SK-N-SH (cell line): Measurements from ENCODE around the gene TRAF7. TPM values are rescaled to one million over a fixed set of nuclear protein-coding genes. Genes with fewer than 3 reads are reported as not detected.

Experiments
- CTCF ChIA-PET: fragments of 300-600, 350-600 bp; formaldehyde crosslinking; extraction: SDS; loops from one replicate; lab custom pipeline; 2021; lab: Yijun Ruan, JAX
- POLR2A ChIA-PET: fragments of 350-600 bp; sonication (Branson Sonifier 250); formaldehyde crosslinking; extraction: SDS; loops from one replicate; lab custom pipeline; 2020; ENCODE audit warnings: antibody characterized with exemption, inconsistent platforms; lab: Yijun Ruan, JAX
- DNase-seq: peaks from one replicate; pipeline ENCODE4 v3.0.0; 2012
- H2AFZ ChIP-seq: fragments of 200-600 bp; sonication (generic); 2 replicates; pipeline ENCODE4 v1.8.1; 2016; ENCODE audit warnings: antibody characterized with exemption, mild to moderate bottlenecking, low read depth
- H3F3A ChIP-seq: fragments of 200-600 bp; sonication (generic); replicated peaks from 2 replicates; pipeline ENCODE3; 2016; ENCODE audit warnings: antibody characterized with exemption, mild to moderate bottlenecking; ENCODE audit not compliant: insufficient read depth
- H3K27ac ChIP-seq, 2 experiments: fragments of 200-500 bp in 1 of 2; fragments of 200-600 bp in 1 of 2; sonication (Bioruptor generic) in 1 of 2; sonication (generic), shearing (Covaris generic) in 1 of 2; 2 replicates each; pipeline versions ENCODE4 v1.5.1 to v1.6.1; 2014 to 2016; ENCODE audit warnings: low read depth in 2 of 2, inconsistent platforms in 1 of 2, low read length in 1 of 2, mild to moderate bottlenecking in 1 of 2, mixed read lengths in 1 of 2
- H3K27me3 ChIP-seq: fragments of 200-600 bp; sonication (generic), shearing (Covaris generic); 2 replicates; pipeline ENCODE4 v1.6.1; 2016; ENCODE audit warnings: mixed run types; ENCODE audit not compliant: insufficient read depth
- H3K36me3 ChIP-seq, 2 experiments: fragments of 200-500 bp in 1 of 2; fragments of 200-600 bp in 1 of 2; sonication (Bioruptor generic) in 1 of 2; sonication (generic) in 1 of 2; replicated peaks in 1 of 2; 2 replicates each; pipeline versions ENCODE3 to v1.5.1; 2014 to 2016; ENCODE audit warnings: low read length in 1 of 2, mild to moderate bottlenecking in 1 of 2; ENCODE audit not compliant: insufficient read depth in 2 of 2, control insufficient read depth in 1 of 2
- H3K4me1 ChIP-seq, 2 experiments: fragments of 200-500 bp in 1 of 2; fragments of 200-600 bp in 1 of 2; sonication (Bioruptor generic) in 1 of 2; sonication (generic), shearing (Covaris generic) in 1 of 2; 2 replicates each; pipeline versions ENCODE4 v1.5.1 to v1.6.1; 2014 to 2016; ENCODE audit warnings: low read depth in 1 of 2, low read length in 1 of 2, mixed run types in 1 of 2; ENCODE audit not compliant: insufficient read depth in 2 of 2, control insufficient read depth in 1 of 2
- H3K4me2 ChIP-seq: fragments of 200-600 bp; sonication (generic), shearing (Covaris generic); 2 replicates; pipeline ENCODE4 v1.6.1; 2017; ENCODE audit warnings: mixed run types
- H3K4me3 ChIP-seq, 2 experiments: fragments of 200-500 bp in 1 of 2; fragments of 200-600 bp in 1 of 2; sonication (Bioruptor generic) in 1 of 2; sonication (generic), shearing (Covaris generic) in 1 of 2; 2 replicates each; pipeline versions ENCODE4 v1.5.1 to v1.8.1; 2014 to 2016; ENCODE audit warnings: low read depth in 2 of 2, inconsistent platforms in 1 of 2, low read length in 1 of 2, mild to moderate bottlenecking in 1 of 2, mixed read lengths in 1 of 2, moderate library complexity in 1 of 2
- H3K79me2 ChIP-seq: fragments of 200-600 bp; sonication (generic); 2 replicates; pipeline ENCODE4 v1.8.1; 2017; ENCODE audit warnings: mild to moderate bottlenecking; ENCODE audit not compliant: insufficient read depth
- H3K9ac ChIP-seq: fragments of 200-600 bp; sonication (generic); 2 replicates; pipeline ENCODE4 v1.6.1; 2017; ENCODE audit warnings: mixed run types
- H3K9me2 ChIP-seq: fragments of 200-600 bp; sonication (generic); 2 replicates; pipeline ENCODE4 v1.6.1; 2017; ENCODE audit warnings: mixed run types
- H3K9me3 ChIP-seq: fragments of 200-600 bp; sonication (generic); 2 replicates; pipeline ENCODE4 v1.6.1; 2017; ENCODE audit warnings: mixed run types, mild to moderate bottlenecking, moderate library complexity
- H4K20me1 ChIP-seq: fragments of 200-600 bp; sonication (generic); 2 replicates; pipeline ENCODE4 v1.6.1; 2017; ENCODE audit warnings: mild to moderate bottlenecking, mixed run types; ENCODE audit not compliant: insufficient read depth
- CHD2 ChIP-seq: fragments of 150-350 bp; IDR thresholded peaks from 2 replicates; pipeline ENCODE4 v1.6.1; 2018; ENCODE audit warnings: low read length; ENCODE audit not compliant: partially characterized antibody
- ELF1 ChIP-seq: IDR thresholded peaks from 2 replicates; pipeline ENCODE4 v1.4.0; 2012
- EP300 ChIP-seq, 2 experiments: IDR thresholded peaks; 2 replicates each; pipeline versions ENCODE4 v1.4.0 to v1.6.1; 2012; ENCODE audit warnings: borderline replicate concordance in 1 of 2, low read depth in 1 of 2, low read length in 1 of 2
- FOSL2 ChIP-seq: IDR thresholded peaks from 2 replicates; pipeline ENCODE4 v1.4.0; 2012; ENCODE audit warnings: low read depth, mild to moderate bottlenecking, moderate library complexity, borderline replicate concordance
- FOXJ3 ChIP-seq: sonication (generic); formaldehyde crosslinking; IDR thresholded peaks from 2 replicates; pipeline ENCODE4 v1.5.1; 2020; ENCODE audit warnings: mild to moderate bottlenecking, missing genetic modification reagents
- FOXM1 ChIP-seq: IDR thresholded peaks from 2 replicates; pipeline ENCODE4 v1.4.0; 2012; ENCODE audit warnings: low read depth, mild to moderate bottlenecking
- GABPA ChIP-seq: IDR thresholded peaks from 2 replicates; pipeline ENCODE4 v1.4.0; 2012; ENCODE audit warnings: low read depth, mild to moderate bottlenecking
- GATA2 ChIP-seq: sonication (generic); formaldehyde crosslinking; IDR thresholded peaks from 2 replicates; pipeline ENCODE4 v1.5.0; 2020; ENCODE audit warnings: mild to moderate bottlenecking, missing genetic modification reagents
- JUND ChIP-seq: IDR thresholded peaks from 2 replicates; pipeline ENCODE4 v1.4.0; 2012
- MEF2A ChIP-seq: IDR thresholded peaks from 2 replicates; pipeline ENCODE4 v1.4.0; 2012; ENCODE audit warnings: low read depth, borderline replicate concordance
- NFIC ChIP-seq: IDR thresholded peaks from 2 replicates; pipeline ENCODE4 v1.4.0; 2012; ENCODE audit warnings: borderline replicate concordance
- NRF1 ChIP-seq: IDR thresholded peaks from 2 replicates; pipeline ENCODE4 v1.6.1; 2012; ENCODE audit warnings: low read depth, mild to moderate bottlenecking, low read length
- POLR2AphosphoS5 ChIP-seq: IDR thresholded peaks from 2 replicates; pipeline ENCODE4 v1.6.1; 2012; ENCODE audit warnings: low read depth, low read length
- RAD21 ChIP-seq: IDR thresholded peaks from 2 replicates; pipeline ENCODE4 v1.6.1; 2012; ENCODE audit warnings: mild to moderate bottlenecking, low read length
- RCOR1 ChIP-seq: fragments of 150-350 bp; IDR thresholded peaks from 2 replicates; pipeline ENCODE4 v1.6.1; 2017; ENCODE audit warnings: antibody characterized with exemption, low read length
- RFX5 ChIP-seq: IDR thresholded peaks from 2 replicates; pipeline ENCODE4 v1.6.1; 2012; ENCODE audit warnings: mild to moderate bottlenecking, improper control_type of control experiment, low read length
- RXRA ChIP-seq: IDR thresholded peaks from 2 replicates; pipeline ENCODE4 v1.4.0; 2012; ENCODE audit warnings: low read depth, mild to moderate bottlenecking, borderline replicate concordance
- SMC3 ChIP-seq: IDR thresholded peaks from 2 replicates; pipeline ENCODE4 v1.6.1; 2012; ENCODE audit warnings: low read depth, low read length, improper control_type of control experiment
- TAF1 ChIP-seq: IDR thresholded peaks from 2 replicates; pipeline ENCODE4 v1.6.1; 2012; ENCODE audit warnings: low read depth, mild to moderate bottlenecking, low read length, moderate library complexity, borderline replicate concordance
- TCF12 ChIP-seq: IDR thresholded peaks from 2 replicates; pipeline ENCODE4 v1.4.0; 2012
- YY1 ChIP-seq: IDR thresholded peaks from 2 replicates; pipeline ENCODE4 v1.4.0; 2012; ENCODE audit warnings: low read depth, mild to moderate bottlenecking
- WGBS: methylation state at CpG from one replicate; pipeline ENCODE4 v1.1.6; 2017; ENCODE audit warnings: low lambda C conversion rate; 5-methylcytosine and 5-hydroxymethylcytosine counted together
- polyA plus RNA-seq, 3 experiments: library from polyadenylated mRNA; depleted of rRNA; stranded (reverse); fragments of >200 nt; gene quantifications; 2 replicates each; pipeline ENCODE4 v1.2.3, GENCODE V29; 2012
- TF ChIP-seq, protein P1 (sequence below): fragments of 200-600 bp; sonication (generic); IDR thresholded peaks from 2 replicates; pipeline ENCODE4 v1.6.1; 2017; ENCODE audit warnings: antibody characterized with exemption, mild to moderate bottlenecking, moderate library complexity
- TF ChIP-seq, protein P2 (sequence below): IDR thresholded peaks from 2 replicates; pipeline ENCODE4 v1.4.0; 2012; ENCODE audit warnings: low read depth
- TF ChIP-seq, protein P3 (sequence below): IDR thresholded peaks from 2 replicates; pipeline ENCODE4 v1.6.1; 2012; ENCODE audit warnings: mild to moderate bottlenecking, low read depth, low read length, moderate library complexity
- TF ChIP-seq, protein P4 (sequence below): IDR thresholded peaks from 2 replicates; pipeline ENCODE4; 2012

Gene TRAF7
- 69.9 and 73.0 TPM in 2 replicates for polyA plus RNA-seq (2012; rRNA removed)
- 32.5 and 56.2 TPM in 2 replicates for polyA plus RNA-seq (2012; cell fraction: cytosol; rRNA removed)
- polyA plus RNA-seq (2012; cell fraction: nucleus; rRNA removed) = 95.4 and 106 TPM in 2 replicates

DNA sequence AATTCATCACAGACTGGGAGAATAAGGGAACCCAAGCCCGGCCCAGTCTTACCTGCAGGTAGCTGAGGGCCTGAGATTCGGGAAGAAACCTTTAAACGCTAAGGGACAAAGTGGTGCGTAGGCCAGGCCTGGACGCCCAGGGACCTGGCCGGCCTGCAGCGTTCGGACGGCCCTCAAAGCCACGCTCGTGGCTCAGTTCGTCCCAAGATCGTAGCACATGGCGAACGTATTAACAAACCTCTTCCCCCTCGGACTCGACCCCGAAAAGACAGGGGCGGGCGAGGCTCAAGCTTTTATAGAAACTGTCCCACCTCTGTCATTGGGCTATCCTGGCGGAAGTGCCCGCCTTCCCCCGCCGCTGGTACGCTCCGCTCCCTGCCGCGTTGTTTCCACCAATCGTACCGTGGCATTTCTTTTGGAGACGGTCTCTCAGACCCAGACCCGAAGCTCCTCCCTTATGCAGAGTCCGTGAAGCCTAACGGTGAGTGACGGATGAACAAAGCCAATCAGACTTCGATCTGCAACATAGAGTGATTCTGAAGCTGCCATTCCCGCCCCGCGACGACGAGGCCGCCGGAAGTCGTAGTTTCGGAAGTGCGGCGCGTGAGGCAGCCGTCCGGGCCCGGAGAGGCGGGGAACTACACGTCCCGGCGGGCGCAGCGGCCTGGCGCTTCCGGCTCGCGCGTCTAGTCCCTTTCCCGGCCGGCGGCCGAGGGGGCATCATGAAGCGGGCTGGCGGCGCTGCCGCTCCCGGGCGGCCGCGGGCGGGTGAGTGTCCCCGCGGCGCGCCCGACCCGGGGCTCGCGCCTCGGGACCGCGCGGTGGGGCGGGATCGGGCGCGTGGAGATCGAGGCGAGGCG, at the start of gene TRAF7:
Gene TRAF7 (plus strand): TSS at position 692 of the 860 bp plus-strand sequence. CDS start 8,139 bp downstream, outside the sequence.
- Histone ChIP-seq H3K4me1 (peaks cover 37 to 67% of the 10 kb centered on the region in 2 experiments; a peak in 3 of 4 replicates), H3K9me3 (no peaks in the 10 kb centered on the region), H4K20me1 (peaks cover 81% of the 10 kb centered on the region), H3K9me2 (no peaks in the 10 kb centered on the region), H3K79me2 (peaks cover 92% of the 10 kb centered on the region), H3K4me3 (peak within 1 kb of the TSS; percentile 100), H2AFZ (peak within 1 kb of the TSS; percentile 37; the same call in 1 of the 2 replicates), H3F3A (peaks cover 32% of the 10 kb centered on the region), H3K4me2 (peak within 1 kb of the TSS; percentile 96), H3K27ac (peak within 1 kb of the TSS; percentile 61 to 89; a peak in 3 of 4 replicates), H3K36me3 (peaks cover 27 to 34% of the 10 kb centered on the region in 2 experiments), H3K9ac (peak within 1 kb of the TSS; percentile 89), H3K27me3 (no peaks in the 10 kb centered on the region)
- ChIA-PET CTCF (interaction anchor here (0.6 to 6.9 kb wide), 9 partner anchors 11 to 185 kb away, joined by 3 to 55 read pairs (median 3); partner anchors contain the start of genes ABCA3, ECI1, NTHL1 and TSC2), POLR2A (interaction anchor here (0.5 to 1.8 kb wide), 43 partner anchors 9 to 680 kb away, joined by 3 to 18 read pairs (median 4); partner anchors contain the start of genes CASKIN1, CEMP1, ECI1 and FAHD1)
- peak; percentile 96 for DNase-seq
- WGBS = under 1% methylated on average over 49 of the region's 94 CpGs
- TF ChIP-seq CHD2 (peak; percentile 65), YY1 (no peak), POLR2AphosphoS5 (peak; percentile 100), EP300 (IDR thresholded peaks at IDR 0.05; ENCODE audit: borderline replicate concordance in 1 of 2, low read depth in 1 of 2, low read length in 1 of 2) (peak in 1 of 2 experiments; percentile 26; a peak in 1 of 4 replicates), RXRA (no peak), RCOR1 (0 out of 2 replicates have a peak, but pooled peaks have one; percentile 12), FOXM1 (no peak), NRF1 (no peak), NFIC (no peak), MEF2A (no peak), FOXJ3 (CRISPR knock-in tag) (no peak), TCF12 (no peak), RFX5 (peak; percentile 73; the same call in 1 of the 2 replicates), GABPA (peak; percentile 85), GATA2 (no peak), FOSL2 (no peak), JUND (no peak), SMC3 (no peak), TAF1 (peak; percentile 99), RAD21 (no peak), ELF1 (peak; percentile 96)
- TF ChIP-seq, protein P1, sequence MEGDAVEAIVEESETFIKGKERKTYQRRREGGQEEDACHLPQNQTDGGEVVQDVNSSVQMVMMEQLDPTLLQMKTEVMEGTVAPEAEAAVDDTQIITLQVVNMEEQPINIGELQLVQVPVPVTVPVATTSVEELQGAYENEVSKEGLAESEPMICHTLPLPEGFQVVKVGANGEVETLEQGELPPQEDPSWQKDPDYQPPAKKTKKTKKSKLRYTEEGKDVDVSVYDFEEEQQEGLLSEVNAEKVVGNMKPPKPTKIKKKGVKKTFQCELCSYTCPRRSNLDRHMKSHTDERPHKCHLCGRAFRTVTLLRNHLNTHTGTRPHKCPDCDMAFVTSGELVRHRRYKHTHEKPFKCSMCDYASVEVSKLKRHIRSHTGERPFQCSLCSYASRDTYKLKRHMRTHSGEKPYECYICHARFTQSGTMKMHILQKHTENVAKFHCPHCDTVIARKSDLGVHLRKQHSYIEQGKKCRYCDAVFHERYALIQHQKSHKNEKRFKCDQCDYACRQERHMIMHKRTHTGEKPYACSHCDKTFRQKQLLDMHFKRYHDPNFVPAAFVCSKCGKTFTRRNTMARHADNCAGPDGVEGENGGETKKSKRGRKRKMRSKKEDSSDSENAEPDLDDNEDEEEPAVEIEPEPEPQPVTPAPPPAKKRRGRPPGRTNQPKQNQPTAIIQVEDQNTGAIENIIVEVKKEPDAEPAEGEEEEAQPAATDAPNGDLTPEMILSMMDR = no peak
- TF ChIP-seq, protein P2, sequence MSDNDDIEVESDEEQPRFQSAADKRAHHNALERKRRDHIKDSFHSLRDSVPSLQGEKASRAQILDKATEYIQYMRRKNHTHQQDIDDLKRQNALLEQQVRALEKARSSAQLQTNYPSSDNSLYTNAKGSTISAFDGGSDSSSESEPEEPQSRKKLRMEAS = peak; percentile 91
- TF ChIP-seq, protein P3, sequence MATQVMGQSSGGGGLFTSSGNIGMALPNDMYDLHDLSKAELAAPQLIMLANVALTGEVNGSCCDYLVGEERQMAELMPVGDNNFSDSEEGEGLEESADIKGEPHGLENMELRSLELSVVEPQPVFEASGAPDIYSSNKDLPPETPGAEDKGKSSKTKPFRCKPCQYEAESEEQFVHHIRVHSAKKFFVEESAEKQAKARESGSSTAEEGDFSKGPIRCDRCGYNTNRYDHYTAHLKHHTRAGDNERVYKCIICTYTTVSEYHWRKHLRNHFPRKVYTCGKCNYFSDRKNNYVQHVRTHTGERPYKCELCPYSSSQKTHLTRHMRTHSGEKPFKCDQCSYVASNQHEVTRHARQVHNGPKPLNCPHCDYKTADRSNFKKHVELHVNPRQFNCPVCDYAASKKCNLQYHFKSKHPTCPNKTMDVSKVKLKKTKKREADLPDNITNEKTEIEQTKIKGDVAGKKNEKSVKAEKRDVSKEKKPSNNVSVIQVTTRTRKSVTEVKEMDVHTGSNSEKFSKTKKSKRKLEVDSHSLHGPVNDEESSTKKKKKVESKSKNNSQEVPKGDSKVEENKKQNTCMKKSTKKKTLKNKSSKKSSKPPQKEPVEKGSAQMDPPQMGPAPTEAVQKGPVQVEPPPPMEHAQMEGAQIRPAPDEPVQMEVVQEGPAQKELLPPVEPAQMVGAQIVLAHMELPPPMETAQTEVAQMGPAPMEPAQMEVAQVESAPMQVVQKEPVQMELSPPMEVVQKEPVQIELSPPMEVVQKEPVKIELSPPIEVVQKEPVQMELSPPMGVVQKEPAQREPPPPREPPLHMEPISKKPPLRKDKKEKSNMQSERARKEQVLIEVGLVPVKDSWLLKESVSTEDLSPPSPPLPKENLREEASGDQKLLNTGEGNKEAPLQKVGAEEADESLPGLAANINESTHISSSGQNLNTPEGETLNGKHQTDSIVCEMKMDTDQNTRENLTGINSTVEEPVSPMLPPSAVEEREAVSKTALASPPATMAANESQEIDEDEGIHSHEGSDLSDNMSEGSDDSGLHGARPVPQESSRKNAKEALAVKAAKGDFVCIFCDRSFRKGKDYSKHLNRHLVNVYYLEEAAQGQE = peak; percentile 77
- TF ChIP-seq, protein P4, sequence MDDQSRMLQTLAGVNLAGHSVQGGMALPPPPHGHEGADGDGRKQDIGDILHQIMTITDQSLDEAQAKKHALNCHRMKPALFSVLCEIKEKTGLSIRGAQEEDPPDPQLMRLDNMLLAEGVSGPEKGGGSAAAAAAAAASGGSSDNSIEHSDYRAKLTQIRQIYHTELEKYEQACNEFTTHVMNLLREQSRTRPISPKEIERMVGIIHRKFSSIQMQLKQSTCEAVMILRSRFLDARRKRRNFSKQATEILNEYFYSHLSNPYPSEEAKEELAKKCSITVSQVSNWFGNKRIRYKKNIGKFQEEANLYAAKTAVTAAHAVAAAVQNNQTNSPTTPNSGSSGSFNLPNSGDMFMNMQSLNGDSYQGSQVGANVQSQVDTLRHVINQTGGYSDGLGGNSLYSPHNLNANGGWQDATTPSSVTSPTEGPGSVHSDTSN = peak; percentile 99
